SH-SY5Y (cell line): Measurements from ENCODE around the gene DMD.

Experiments
- GATA2 ChIP-seq: IDR thresholded peaks from 2 replicates; pipeline ENCODE4 v1.6.1; 2011; ENCODE audit warnings: mild to moderate bottlenecking, low read depth, low read length
- GATA3 ChIP-seq: IDR thresholded peaks from 2 replicates; pipeline ENCODE4 v1.6.1; 2011; ENCODE audit warnings: low read depth, mild to moderate bottlenecking, low read length, moderate library complexity

DNA sequence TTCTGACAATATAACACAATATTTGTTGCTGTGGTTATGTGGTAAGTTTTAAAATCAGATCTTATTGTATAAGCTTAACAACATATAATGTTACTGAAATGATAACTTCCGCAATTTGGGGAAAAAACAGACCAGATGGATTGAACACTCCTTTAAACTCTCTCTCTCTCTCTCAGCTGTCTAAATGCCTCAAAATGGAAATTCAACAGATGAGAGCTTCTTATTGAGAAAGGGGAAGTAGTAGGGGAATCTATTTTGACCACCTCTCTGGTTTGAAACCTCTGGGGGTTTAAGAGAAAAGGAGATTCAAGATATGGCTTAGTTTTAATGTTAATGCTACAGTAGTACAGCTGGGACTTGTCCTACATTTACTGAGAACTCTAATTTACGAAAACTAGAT is 40.3 kb downstream of the DMD start:
- no peak for TF ChIP-seq GATA2
- no peak for TF ChIP-seq GATA3
